Fibroblast of lung (primary cell): ENCODE results near the gene DAGLB.

Experiments
- EZH2 ChIP-seq: IDR thresholded peaks from 2 replicates; pipeline ENCODE4 v1.5.1; 2012; ENCODE audit warnings: low read length, control low read depth, mild to moderate bottlenecking; ENCODE audit errors: missing control alignments
- TF ChIP-seq, protein P1 (sequence below), 2 donors: IDR thresholded peaks in 1 of 2; conservative IDR thresholded peaks in 1 of 2; 1 replicate in 1 of 2; 2 replicates in 1 of 2; pipeline ENCODE4 v1.5.1; 2011 to 2012; ENCODE audit warnings: low read length in 2 of 2, control low read depth in 1 of 2, inconsistent platforms in 1 of 2, low read depth in 1 of 2, mild to moderate bottlenecking in 1 of 2

DNA sequence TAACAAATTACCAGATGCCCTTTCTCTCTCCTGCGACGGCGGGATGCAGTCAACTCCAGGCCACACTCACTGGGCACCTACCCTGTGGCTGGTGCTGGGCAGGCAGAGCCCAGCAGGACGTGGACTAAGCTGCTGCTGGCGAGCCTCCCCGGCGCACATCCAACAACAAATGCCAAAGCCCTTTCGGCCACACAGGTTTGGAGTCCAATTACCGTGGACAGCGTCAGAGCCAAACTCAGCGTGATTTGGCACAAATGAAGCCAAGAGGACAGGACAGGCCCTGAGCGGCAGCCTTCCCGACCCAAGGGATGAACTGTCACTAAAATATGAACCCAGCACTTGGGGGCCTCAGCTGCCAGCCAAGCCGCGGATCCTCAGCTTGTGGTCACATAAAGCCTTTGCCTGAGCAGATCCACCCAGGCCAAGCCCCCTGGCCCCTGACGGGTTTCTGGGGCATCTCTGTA lies 28.4 kb downstream of the DAGLB start:
- TF ChIP-seq, protein P1, sequence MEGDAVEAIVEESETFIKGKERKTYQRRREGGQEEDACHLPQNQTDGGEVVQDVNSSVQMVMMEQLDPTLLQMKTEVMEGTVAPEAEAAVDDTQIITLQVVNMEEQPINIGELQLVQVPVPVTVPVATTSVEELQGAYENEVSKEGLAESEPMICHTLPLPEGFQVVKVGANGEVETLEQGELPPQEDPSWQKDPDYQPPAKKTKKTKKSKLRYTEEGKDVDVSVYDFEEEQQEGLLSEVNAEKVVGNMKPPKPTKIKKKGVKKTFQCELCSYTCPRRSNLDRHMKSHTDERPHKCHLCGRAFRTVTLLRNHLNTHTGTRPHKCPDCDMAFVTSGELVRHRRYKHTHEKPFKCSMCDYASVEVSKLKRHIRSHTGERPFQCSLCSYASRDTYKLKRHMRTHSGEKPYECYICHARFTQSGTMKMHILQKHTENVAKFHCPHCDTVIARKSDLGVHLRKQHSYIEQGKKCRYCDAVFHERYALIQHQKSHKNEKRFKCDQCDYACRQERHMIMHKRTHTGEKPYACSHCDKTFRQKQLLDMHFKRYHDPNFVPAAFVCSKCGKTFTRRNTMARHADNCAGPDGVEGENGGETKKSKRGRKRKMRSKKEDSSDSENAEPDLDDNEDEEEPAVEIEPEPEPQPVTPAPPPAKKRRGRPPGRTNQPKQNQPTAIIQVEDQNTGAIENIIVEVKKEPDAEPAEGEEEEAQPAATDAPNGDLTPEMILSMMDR (conservative IDR thresholded peaks at IDR 0.05 in 1 of 2, IDR thresholded peaks at IDR 0.05 in 1 of 2; ENCODE audit: low read depth in 1 of 2, low read length in 2 of 2): no peak
- no peak for TF ChIP-seq EZH2
